ENCODE data around the gene HEXB.

HEXB gene

GRCh38 chr5:74684900-74685851 lies at the start of gene HEXB (continued):
- TF ChIP-seq ZNF391 (tag by site-specific recombination; IDR thresholded peaks at IDR 0.05; ENCODE audit: borderline replicate concordance, low read depth) (0 out of 2 replicates have a peak, but pooled peaks have one; percentile 42), ZNF624 (tag by site-specific recombination; IDR thresholded peaks at IDR 0.05) (no peak), ZNF561 (tag by site-specific recombination; IDR thresholded peaks at IDR 0.05; ENCODE audit: borderline replicate concordance) (0 out of 2 replicates have a peak, but pooled peaks have one; percentile 35), ZNF548 (tag by site-specific recombination; IDR thresholded peaks at IDR 0.05) (no peak), ZNF239 (tag by site-specific recombination; IDR thresholded peaks at IDR 0.05) (no peak), ZFP41 (tag by site-specific recombination; IDR thresholded peaks at IDR 0.05; ENCODE audit: borderline replicate concordance) (no peak), ZNF555 (tag by site-specific recombination; conservative IDR thresholded peaks at IDR 0.05) (no peak), ZBTB20 (tag by site-specific recombination; IDR thresholded peaks at IDR 0.05) (peak; percentile 77; the same call in 1 of the 2 replicates), ZNF26 (tag by site-specific recombination; IDR thresholded peaks at IDR 0.05) (no peak), ZNF664 (tag by site-specific recombination; IDR thresholded peaks at IDR 0.05) (no peak), ZNF133 (tag by site-specific recombination; IDR thresholded peaks at IDR 0.05) (no peak), ZNF23 (tag by site-specific recombination; IDR thresholded peaks at IDR 0.05; ENCODE audit: borderline replicate concordance) (no peak), ZNF747 (tag by site-specific recombination; IDR thresholded peaks at IDR 0.05) (no peak), ZNF416 (tag by site-specific recombination; IDR thresholded peaks at IDR 0.05) (no peak), ZSCAN30 (tag by site-specific recombination; IDR thresholded peaks at IDR 0.05) (peak; percentile 80), ZNF324 (tag by site-specific recombination; IDR thresholded peaks at IDR 0.05) (no peak), ZNF394 (tag by site-specific recombination; IDR thresholded peaks at IDR 0.05; ENCODE audit: borderline replicate concordance) (no peak), ZNF704 (tag by site-specific recombination; IDR thresholded peaks at IDR 0.05) (no peak), ZNF366 (tag by site-specific recombination; conservative IDR thresholded peaks at IDR 0.05) (no peak), ZNF114 (tag by site-specific recombination; IDR thresholded peaks at IDR 0.05) (no peak), KLF16 (tag by site-specific recombination; IDR thresholded peaks at IDR 0.05) (no peak; the same call in 1 of the 2 replicates), ZNF335 (tag by site-specific recombination; conservative IDR thresholded peaks at IDR 0.05) (peak; percentile 72), ZNF830 (tag by site-specific recombination; IDR thresholded peaks at IDR 0.05; ENCODE audit: low read depth) (no peak), SETDB1 (IDR thresholded peaks at IDR 0.05; ENCODE audit: insufficient read length, low read length) (no peak), ZNF248 (tag by site-specific recombination; IDR thresholded peaks at IDR 0.05) (no peak), YY2 (tag by site-specific recombination; IDR thresholded peaks at IDR 0.05) (peak; percentile 43; the same call in 1 of the 2 replicates), MEIS1 (CRISPR knock-in tag; IDR thresholded peaks at IDR 0.05; ENCODE audit: borderline replicate concordance) (peak; percentile 31; the same call in 1 of the 2 replicates), ZNF19 (tag by site-specific recombination; IDR thresholded peaks at IDR 0.05; ENCODE audit: low read depth) (no peak), ZNF146 (tag by site-specific recombination; IDR thresholded peaks at IDR 0.05) (no peak), ZBTB21 (tag by site-specific recombination; IDR thresholded peaks at IDR 0.05) (no peak), ZNF221 (tag by site-specific recombination; IDR thresholded peaks at IDR 0.05; ENCODE audit: borderline replicate concordance) (no peak), ZNF785 (tag by site-specific recombination; IDR thresholded peaks at IDR 0.05) (no peak), ZNF24 (tag by site-specific recombination; IDR thresholded peaks at IDR 0.05) (no peak), ZNF580 (tag by site-specific recombination; IDR thresholded peaks at IDR 0.05) (no peak), ZNF571 (tag by site-specific recombination; IDR thresholded peaks at IDR 0.05) (no peak), ZNF677 (tag by site-specific recombination; IDR thresholded peaks at IDR 0.05) (no peak)
- TF ChIP-seq, protein P1, sequence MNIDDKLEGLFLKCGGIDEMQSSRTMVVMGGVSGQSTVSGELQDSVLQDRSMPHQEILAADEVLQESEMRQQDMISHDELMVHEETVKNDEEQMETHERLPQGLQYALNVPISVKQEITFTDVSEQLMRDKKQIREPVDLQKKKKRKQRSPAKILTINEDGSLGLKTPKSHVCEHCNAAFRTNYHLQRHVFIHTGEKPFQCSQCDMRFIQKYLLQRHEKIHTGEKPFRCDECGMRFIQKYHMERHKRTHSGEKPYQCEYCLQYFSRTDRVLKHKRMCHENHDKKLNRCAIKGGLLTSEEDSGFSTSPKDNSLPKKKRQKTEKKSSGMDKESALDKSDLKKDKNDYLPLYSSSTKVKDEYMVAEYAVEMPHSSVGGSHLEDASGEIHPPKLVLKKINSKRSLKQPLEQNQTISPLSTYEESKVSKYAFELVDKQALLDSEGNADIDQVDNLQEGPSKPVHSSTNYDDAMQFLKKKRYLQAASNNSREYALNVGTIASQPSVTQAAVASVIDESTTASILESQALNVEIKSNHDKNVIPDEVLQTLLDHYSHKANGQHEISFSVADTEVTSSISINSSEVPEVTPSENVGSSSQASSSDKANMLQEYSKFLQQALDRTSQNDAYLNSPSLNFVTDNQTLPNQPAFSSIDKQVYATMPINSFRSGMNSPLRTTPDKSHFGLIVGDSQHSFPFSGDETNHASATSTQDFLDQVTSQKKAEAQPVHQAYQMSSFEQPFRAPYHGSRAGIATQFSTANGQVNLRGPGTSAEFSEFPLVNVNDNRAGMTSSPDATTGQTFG (tag by site-specific recombination; IDR thresholded peaks at IDR 0.05; ENCODE audit: borderline replicate concordance) = no peak
